Osteocyte (in vitro differentiated cells): ENCODE results near the gene PCCA. TPM values are rescaled to one million over a fixed set of nuclear protein-coding genes. Genes with fewer than 3 reads are reported as not detected.

Source experiments
- DNase-seq: peaks from one replicate; pipeline ENCODE4 v3.0.0; 2021; ENCODE audit warnings: mixed read lengths; ENCODE audit not compliant: unreplicated experiment; ENCODE audit errors: extremely low spot score
- H3K27ac Mint-ChIP-seq: one replicate; pipeline ENCODE4 v1.8.0; 2021; ENCODE audit warnings: mild to moderate bottlenecking, mixed read lengths; ENCODE audit not compliant: unreplicated experiment
- H3K27me3 Mint-ChIP-seq: one replicate; pipeline ENCODE4 v1.8.0; 2021; ENCODE audit warnings: mixed read lengths; ENCODE audit not compliant: unreplicated experiment
- H3K36me3 Mint-ChIP-seq: one replicate; pipeline ENCODE4 v1.8.0; 2021; ENCODE audit warnings: mixed read lengths; ENCODE audit not compliant: unreplicated experiment
- H3K4me1 Mint-ChIP-seq: one replicate; pipeline ENCODE4 v1.8.0; 2021; ENCODE audit warnings: mixed read lengths; ENCODE audit not compliant: unreplicated experiment
- H3K4me3 Mint-ChIP-seq: one replicate; pipeline ENCODE4 v1.8.0; 2021; ENCODE audit warnings: mild to moderate bottlenecking, moderate library complexity, mixed read lengths; ENCODE audit not compliant: unreplicated experiment
- H3K9me3 Mint-ChIP-seq: one replicate; pipeline ENCODE4 v1.8.0; 2021; ENCODE audit warnings: mixed read lengths; ENCODE audit not compliant: unreplicated experiment
- CTCF ChIP-seq: fragments of 200-600 bp; sonication (generic); IDR thresholded peaks from 2 replicates; pipeline ENCODE4 v1.5.0; 2021; ENCODE audit warnings: antibody characterized with exemption, mild to moderate bottlenecking, moderate library complexity
- total RNA-seq: library from RNA; stranded (reverse); gene quantifications from 2 replicates; pipeline ENCODE4 v1.2.1, GENCODE V29; 2021

The PCCA gene
- total RNA-seq, 1 donor from 2014 or later: 33.7 TPM

GRCh38 chr13:100397627-100398026, 308.7 kb downstream of the PCCA start:
- peaks cover 8% of the 10 kb centered on the region for H3K4me1 Mint-ChIP-seq
- DNase-seq: no peak
- TF ChIP-seq CTCF: no peak
- H3K4me3 Mint-ChIP-seq: no peak overlapping the region
- H3K36me3 Mint-ChIP-seq: peaks cover 4% of the 10 kb centered on the region
- H3K27me3 Mint-ChIP-seq: no peaks in the 10 kb centered on the region
- no peak overlapping the region for H3K27ac Mint-ChIP-seq
- no peaks in the 10 kb centered on the region for H3K9me3 Mint-ChIP-seq

GRCh38 chr13:100398360-100398759, 309.5 kb downstream of the PCCA start:
- TF ChIP-seq CTCF: no peak
- Mint-ChIP-seq H3K27me3 (no peaks in the 10 kb centered on the region), H3K4me1 (peaks cover 8% of the 10 kb centered on the region), H3K4me3 (no peak overlapping the region), H3K9me3 (peaks cover 4% of the 10 kb centered on the region), H3K27ac (no peak overlapping the region), H3K36me3 (peaks cover 11% of the 10 kb centered on the region)
- no peak for DNase-seq

- Mint-ChIP-seq H3K27me3 (no peaks in the 10 kb centered on the region), H3K4me3 (no peak overlapping the region), H3K9me3 (peaks cover 4% of the 10 kb centered on the region), H3K36me3 (peaks cover 17% of the 10 kb centered on the region), H3K4me1 (peaks cover 8% of the 10 kb centered on the region), H3K27ac (no peak overlapping the region)
- no peak for TF ChIP-seq CTCF
- DNase-seq: no peak
Measured at GRCh38 chr13:100399455-100399854, 310.6 kb downstream of the PCCA start.

GRCh38 chr13:100403675-100404074, 314.8 kb downstream of the PCCA start:
- H3K27ac Mint-ChIP-seq: no peak overlapping the region

GRCh38 chr13:100409132-100409531, 320.2 kb downstream of the PCCA start:
- no peak for DNase-seq

More at GRCh38 chr13:100403675-100404074, 314.8 kb downstream of the PCCA start:
- no peaks in the 10 kb centered on the region for H3K27me3 Mint-ChIP-seq
- DNase-seq: no peak
- peaks cover 19% of the 10 kb centered on the region for H3K9me3 Mint-ChIP-seq
- H3K4me1 Mint-ChIP-seq: peaks cover 4% of the 10 kb centered on the region
- H3K4me3 Mint-ChIP-seq: no peak overlapping the region
- TF ChIP-seq CTCF: no peak
- peaks cover 41% of the 10 kb centered on the region for H3K36me3 Mint-ChIP-seq

More at GRCh38 chr13:100409132-100409531, 320.2 kb downstream of the PCCA start:
- Mint-ChIP-seq H3K36me3 (peaks cover 48% of the 10 kb centered on the region), H3K9me3 (peaks cover 26% of the 10 kb centered on the region), H3K4me3 (no peak overlapping the region), H3K4me1 (no peaks in the 10 kb centered on the region), H3K27me3 (no peaks in the 10 kb centered on the region), H3K27ac (no peak overlapping the region)
- no peak for TF ChIP-seq CTCF
